Measurements from ENCODE around the gene YRDC.
"Not testable (repeated sequence)": the region's sequence is repeated elsewhere in the genome, so short reads cannot be mapped to it uniquely, and the experiment has no call there.

The YRDC gene

GRCh38 chr1:37821481-37821880 lies 13.5 kb upstream of the YRDC start:
- DNase-seq: no peak

- DNase-seq: no peak
Measured at GRCh38 chr1:37817481-37817880, 9.5 kb upstream of the YRDC start.

- no peak for DNase-seq
Measured at GRCh38 chr1:37814252-37814651, 6.2 kb upstream of the YRDC start.

GRCh38 chr1:37813529-37814145 lies 5.6 kb upstream of the YRDC start:
- no peak for DNase-seq

GRCh38 chr1:37811027-37811655 lies 3.1 kb upstream of the YRDC start:
- peak; percentile 60 for DNase-seq

- no peak for DNase-seq
Measured at GRCh38 chr1:37809942-37810341, 1.9 kb upstream of the YRDC start.

- DNase-seq: peak; percentile 38
Measured at GRCh38 chr1:37808369-37809319, 636 bp upstream of the YRDC start.

GRCh38 chr1:37807220-37807554 lies 821 bp downstream of the YRDC start:
- no peak for DNase-seq

- DNase-seq: no peak
Measured at GRCh38 chr1:37802439-37802838, 5.6 kb downstream of the YRDC start.

- no peak for DNase-seq
Measured at GRCh38 chr1:37797750-37798345, 10.2 kb downstream of the YRDC start.

GRCh38 chr1:37795340-37796125 lies 12.5 kb downstream of the YRDC start:
- DNase-seq: peak; percentile 35

- DNase-seq: no peak
Measured at GRCh38 chr1:37794372-37795339, 13.4 kb downstream of the YRDC start.

- peak; percentile 31 for DNase-seq
Measured at GRCh38 chr1:37793773-37794371, 14.1 kb downstream of the YRDC start, which contains the start of gene MANEAL. MANEAL (plus strand) TSS chr1:37793847; CDS start chr1:37794183, 336 bp downstream.

GRCh38 chr1:37792943-37793686 lies 14.9 kb downstream of the YRDC start:
- DNase-seq: no peak

GRCh38 chr1:37782491-37782890 lies 25.5 kb downstream of the YRDC start:
- DNase-seq: no peak

- DNase-seq: no peak
Measured at GRCh38 chr1:37778654-37779053, 29.4 kb downstream of the YRDC start.

- no peak for DNase-seq
Measured at GRCh38 chr1:37776946-37777516, 31.0 kb downstream of the YRDC start.

- not testable (repeated sequence) for DNase-seq
Measured at GRCh38 chr1:37771440-37771839, 36.6 kb downstream of the YRDC start.

GRCh38 chr1:37767488-37767887 lies 40.5 kb downstream of the YRDC start:
- DNase-seq: no peak

All from activated CD8-positive, alpha-beta memory T cell treated with anti-CD3 and anti-CD28 coated beads, Interleukin-2, amount 50 U/mL, for 4 hours (primary cell).